HG02759 (cell line): ENCODE results near the gene PPARA.

Experiments
- ATAC-seq: cut with Tn5 transposase; IDR thresholded peaks from one replicate; pipeline ENCODE4 v1.9.1; 2021; ENCODE audit warnings: mild to moderate bottlenecking, moderate library complexity; ENCODE audit not compliant: unreplicated experiment

PPARA gene

GRCh38 chr22:46150034-46150654, at the start of gene PPARA:
Gene PPARA (plus strand): TSS chr22:46150526. CDS start chr22:46198384, 47,858 bp downstream.
- peak; percentile 78 for ATAC-seq

DNA sequence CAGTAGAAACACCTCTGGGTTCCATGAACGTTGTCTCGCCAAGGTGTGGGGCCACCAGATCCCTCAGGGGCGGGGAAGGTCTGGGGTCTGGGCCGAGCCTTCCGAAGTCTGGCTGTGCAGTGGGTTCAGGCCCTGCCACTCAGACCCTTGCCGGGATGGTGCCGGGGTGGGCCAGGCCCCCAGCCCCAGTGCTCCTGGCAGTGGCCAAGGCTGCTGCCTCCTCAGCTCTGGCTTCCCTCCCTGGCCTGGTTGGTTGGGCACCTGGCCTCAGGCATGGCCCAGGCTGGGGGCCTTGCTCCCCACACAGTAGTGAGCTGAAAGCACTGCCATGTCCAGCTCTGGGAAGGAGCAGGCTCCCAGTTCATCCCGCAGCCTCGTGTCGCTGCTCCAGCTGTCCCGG, 48.2 kb upstream of the PPARA start:
- no peak for ATAC-seq

- no peak for ATAC-seq
Observed at GRCh38 chr22:46102752-46103151, 47.6 kb upstream of the PPARA start.

GRCh38 chr22:46103181-46103580, 47.1 kb upstream of the PPARA start:
- ATAC-seq: no peak

- ATAC-seq: no peak
Observed at GRCh38 chr22:46103664-46104063, 46.7 kb upstream of the PPARA start.

GRCh38 chr22:46104170-46104880, 46.0 kb upstream of the PPARA start:
- ATAC-seq: no peak

GRCh38 chr22:46104881-46105493, 45.3 kb upstream of the PPARA start:
- no peak for ATAC-seq

DNA sequence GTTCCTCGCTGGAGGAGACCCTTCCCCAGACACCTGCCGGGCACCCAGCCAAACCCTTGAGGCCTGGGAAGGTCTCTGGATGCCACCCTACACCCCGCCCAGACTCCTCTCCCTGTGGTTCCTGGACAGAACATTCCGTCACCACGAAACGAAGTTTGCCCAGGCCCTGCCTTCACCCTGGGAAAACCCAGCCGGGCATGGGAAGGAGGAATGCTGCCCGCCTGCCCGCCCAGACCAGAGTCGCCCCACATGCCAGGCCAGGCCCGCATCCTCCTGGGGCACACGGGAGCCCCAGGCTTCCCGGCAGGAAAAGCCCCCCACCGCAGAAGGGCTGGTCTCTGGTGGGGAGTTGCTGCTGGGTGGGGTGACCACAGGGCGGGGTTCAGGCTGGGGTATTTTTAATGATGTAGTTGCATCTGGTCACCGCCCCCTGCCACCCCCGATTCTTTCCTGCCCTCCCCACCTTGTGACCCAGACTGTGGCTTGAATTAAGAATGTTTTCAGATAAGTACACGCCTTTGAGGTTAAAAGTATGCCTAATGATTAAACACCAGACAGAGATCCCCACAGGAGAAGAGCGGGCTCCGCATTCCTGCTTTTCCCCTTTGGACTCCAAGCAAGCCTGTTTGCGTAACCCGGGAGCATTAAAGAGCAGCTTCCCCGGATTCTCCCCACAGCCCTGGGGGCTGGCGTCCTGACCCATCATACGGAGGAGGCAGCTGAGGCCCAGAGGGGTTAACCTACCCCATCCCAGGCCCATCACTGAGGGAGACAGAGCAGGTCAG, 44.6 kb upstream of the PPARA start:
- no peak for ATAC-seq

- no peak for ATAC-seq
Observed at GRCh38 chr22:46106279-46107022, 43.9 kb upstream of the PPARA start.

GRCh38 chr22:46107089-46107664, 43.1 kb upstream of the PPARA start:
- ATAC-seq: no peak

GRCh38 chr22:46107753-46108563, 42.4 kb upstream of the PPARA start:
- ATAC-seq: no peak

DNA sequence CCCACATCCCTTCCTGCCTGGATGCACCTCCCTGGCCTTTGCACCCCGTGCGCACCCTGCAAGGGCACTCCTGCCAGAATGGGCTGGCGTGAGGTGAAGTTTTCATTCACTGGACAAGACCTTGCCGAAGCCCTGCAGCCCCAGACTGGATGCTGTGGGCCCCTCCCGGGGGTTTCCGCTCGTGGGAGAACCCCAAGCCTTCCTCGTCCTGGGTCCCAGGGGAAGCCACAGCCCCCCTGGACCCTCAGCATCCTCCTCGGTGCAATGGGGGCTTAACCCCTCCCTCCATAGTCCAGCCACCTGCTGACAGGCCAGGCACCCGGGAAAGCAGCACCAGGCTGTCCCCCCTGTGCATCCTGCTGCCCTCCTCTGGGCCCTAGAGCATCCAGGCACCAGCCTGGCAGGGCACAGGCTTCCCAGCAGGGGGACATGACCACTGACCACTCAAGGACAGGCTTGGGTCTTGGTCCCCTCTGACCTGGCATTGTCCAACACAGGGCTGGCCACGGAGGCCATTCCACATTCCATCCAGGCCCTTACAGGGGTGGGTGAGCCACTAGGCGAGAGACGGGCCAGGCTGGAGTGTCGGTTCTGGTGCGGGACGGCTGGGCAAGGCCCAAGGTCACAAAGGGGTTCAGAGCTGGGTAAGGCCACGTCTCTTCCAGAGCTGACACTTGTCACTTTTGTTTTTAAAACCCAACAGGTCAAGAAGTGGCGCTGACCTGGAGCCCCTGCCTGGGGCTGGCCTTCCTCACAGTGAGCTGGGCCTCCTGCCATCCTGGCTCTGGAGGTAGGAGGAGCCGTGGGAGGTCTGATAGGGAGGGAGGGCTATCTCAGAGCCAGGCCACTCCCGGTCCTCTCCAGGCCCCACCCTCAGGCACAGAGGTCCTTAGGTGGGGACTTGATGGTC, 41.5 kb upstream of the PPARA start:
- no peak for ATAC-seq

- ATAC-seq: no peak
Observed at GRCh38 chr22:46109474-46110003, 40.8 kb upstream of the PPARA start.

DNA sequence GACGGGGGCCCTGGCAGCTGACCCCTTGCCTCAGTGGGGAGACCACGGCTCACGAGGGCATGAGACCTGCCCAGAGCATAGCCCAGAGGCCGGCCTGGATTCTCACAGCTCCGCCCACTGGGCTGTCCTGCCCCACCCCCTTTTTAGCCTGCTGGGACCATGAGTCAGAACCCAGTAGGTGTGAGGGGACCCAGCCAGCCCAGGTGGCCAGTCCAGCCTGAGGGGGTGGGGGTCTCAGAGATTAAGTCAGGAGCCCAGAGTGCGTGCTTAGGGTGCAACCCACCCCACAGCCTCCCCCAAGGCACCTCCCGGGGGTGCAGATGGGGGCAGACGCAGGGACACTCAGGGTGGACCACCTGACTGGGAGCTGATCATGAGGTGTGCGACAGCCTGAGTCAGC, 40.1 kb upstream of the PPARA start:
- ATAC-seq: no peak

- no peak for ATAC-seq
Observed at GRCh38 chr22:46111645-46112306, 38.5 kb upstream of the PPARA start.

DNA sequence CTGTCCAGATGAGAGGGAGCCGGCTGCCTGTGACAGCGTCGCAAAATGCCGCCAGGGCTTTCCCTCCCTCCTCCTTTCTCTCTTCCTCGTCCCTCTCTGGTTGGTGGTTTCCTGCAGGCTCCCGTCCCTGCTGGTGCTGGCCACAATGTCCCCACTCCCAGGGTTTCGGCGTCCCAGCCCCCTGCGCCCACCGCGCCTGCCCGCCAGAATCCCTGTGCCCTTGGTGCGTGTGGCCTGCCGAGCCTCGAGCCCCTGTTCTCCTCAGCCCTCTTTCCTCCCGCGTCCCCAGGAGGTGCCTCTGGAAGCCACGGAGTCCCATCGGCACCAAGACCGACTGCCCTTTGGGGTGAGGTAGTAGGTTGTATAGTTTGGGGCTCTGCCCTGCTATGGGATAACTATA, 37.9 kb upstream of the PPARA start:
- no peak for ATAC-seq

GRCh38 chr22:46113110-46113909, 37.0 kb upstream of the PPARA start:
- no peak for ATAC-seq
